Activated B cell treated with CpG ODN at 0.5 μM for 24 hours (primary cell): ENCODE measurements around the gene DEFB131A. TPM values are rescaled to one million over a fixed set of nuclear protein-coding genes. Genes with fewer than 3 reads are reported as not detected.
"Not testable (repeated sequence)": the region's sequence is repeated elsewhere in the genome, so short reads cannot be mapped to it uniquely, and the experiment has no call there.

ENCODE experiments used
- ATAC-seq: fragments of 200-7000 bp; cut with Tn5 transposase; one replicate; pipeline ENCODE4 v1.10.0; 2021; ENCODE audit warnings: low read depth, mild to moderate bottlenecking, moderate library complexity
- CTCF ChIA-PET: fragments of 350-600 bp; sonication (Branson Sonifier 250); formaldehyde crosslinking; loops from one replicate; lab custom pipeline; 2021; ENCODE audit warnings: antibody characterized with exemption; lab: Charles Lee
- POLR2A ChIA-PET: fragments of 350-600 bp; sonication (Branson Sonifier 250); formaldehyde crosslinking; loops from one replicate; lab custom pipeline; 2021; ENCODE audit warnings: antibody characterized with exemption; lab: Charles Lee
- DNase-seq: peaks from one replicate; pipeline ENCODE4 v3.0.0; 2022
- H3K27ac Mint-ChIP-seq: one replicate; pipeline ENCODE4 v1.8.0; 2020; ENCODE audit warnings: mixed read lengths
- H3K27me3 Mint-ChIP-seq: one replicate; pipeline ENCODE4 v1.8.0; 2021; ENCODE audit warnings: mixed read lengths
- H3K36me3 Mint-ChIP-seq: one replicate; pipeline ENCODE4 v1.8.0; 2021; ENCODE audit warnings: low read depth, mixed read lengths
- H3K4me1 Mint-ChIP-seq: one replicate; pipeline ENCODE4 v1.8.0; 2021; ENCODE audit warnings: mixed read lengths
- H3K4me3 Mint-ChIP-seq: one replicate; pipeline ENCODE4 v1.8.0; 2020; ENCODE audit warnings: mild to moderate bottlenecking, mixed read lengths
- H3K9me3 Mint-ChIP-seq: one replicate; pipeline ENCODE4 v1.8.0; 2020; ENCODE audit warnings: mixed read lengths
- intact Hi-C: fragments of 100-400 bp; cut with micrococcal nuclease; formaldehyde crosslinking; loops from one replicate; pipeline ENCODE4 v1.15.1; 2024
- total RNA-seq: library from RNA; stranded (reverse); gene quantifications from 2 replicates; pipeline ENCODE4 v1.2.3, GENCODE V29; 2022

Gene DEFB131A
- total RNA-seq, 1 donor from 2014 or later = not detected

GRCh38 chr4:9454284-9454683 lies 10.1 kb downstream of the DEFB131A start:
- POLR2A ChIA-PET, H3K9me3 Mint-ChIP-seq, intact Hi-C loops, H3K27me3 Mint-ChIP-seq, ATAC-seq, H3K4me3 Mint-ChIP-seq, CTCF ChIA-PET, H3K4me1 Mint-ChIP-seq, H3K36me3 Mint-ChIP-seq, DNase-seq, H3K27ac Mint-ChIP-seq: not testable (repeated sequence)

- H3K36me3 Mint-ChIP-seq, H3K27me3 Mint-ChIP-seq, DNase-seq, POLR2A ChIA-PET, H3K9me3 Mint-ChIP-seq, intact Hi-C loops, H3K4me3 Mint-ChIP-seq, CTCF ChIA-PET, H3K4me1 Mint-ChIP-seq, ATAC-seq, H3K27ac Mint-ChIP-seq: not testable (repeated sequence)
Observed at GRCh38 chr4:9455046-9455445, 10.8 kb downstream of the DEFB131A start.

- not testable (repeated sequence) for H3K4me3 Mint-ChIP-seq, ATAC-seq
Observed at GRCh38 chr4:9479466-9479865, 35.3 kb downstream of the DEFB131A start.

GRCh38 chr4:9480066-9480465 lies 35.9 kb downstream of the DEFB131A start:
- H3K27ac Mint-ChIP-seq, intact Hi-C loops, H3K4me3 Mint-ChIP-seq, H3K27me3 Mint-ChIP-seq, H3K9me3 Mint-ChIP-seq, H3K36me3 Mint-ChIP-seq, POLR2A ChIA-PET, DNase-seq, ATAC-seq, CTCF ChIA-PET, H3K4me1 Mint-ChIP-seq: not testable (repeated sequence)

More at GRCh38 chr4:9479466-9479865, 35.3 kb downstream of the DEFB131A start:
- H3K9me3 Mint-ChIP-seq, H3K27ac Mint-ChIP-seq, CTCF ChIA-PET, DNase-seq, H3K36me3 Mint-ChIP-seq, intact Hi-C loops, H3K4me1 Mint-ChIP-seq, POLR2A ChIA-PET, H3K27me3 Mint-ChIP-seq: not testable (repeated sequence)

- H3K27ac Mint-ChIP-seq, H3K36me3 Mint-ChIP-seq, DNase-seq, ATAC-seq, intact Hi-C loops, CTCF ChIA-PET, H3K27me3 Mint-ChIP-seq, H3K4me3 Mint-ChIP-seq, H3K4me1 Mint-ChIP-seq, H3K9me3 Mint-ChIP-seq, POLR2A ChIA-PET: not testable (repeated sequence)
Observed at GRCh38 chr4:9482871-9483270, 38.7 kb downstream of the DEFB131A start.

- CTCF ChIA-PET, H3K4me3 Mint-ChIP-seq, H3K9me3 Mint-ChIP-seq, H3K27me3 Mint-ChIP-seq, ATAC-seq, H3K27ac Mint-ChIP-seq, DNase-seq, intact Hi-C loops, H3K4me1 Mint-ChIP-seq, H3K36me3 Mint-ChIP-seq, POLR2A ChIA-PET: not testable (repeated sequence)
Observed at GRCh38 chr4:9483682-9484081, 39.5 kb downstream of the DEFB131A start.

GRCh38 chr4:9486880-9487279 lies 42.7 kb downstream of the DEFB131A start:
- H3K27me3 Mint-ChIP-seq, POLR2A ChIA-PET, CTCF ChIA-PET, intact Hi-C loops, ATAC-seq, H3K4me1 Mint-ChIP-seq, H3K9me3 Mint-ChIP-seq, DNase-seq, H3K27ac Mint-ChIP-seq, H3K36me3 Mint-ChIP-seq, H3K4me3 Mint-ChIP-seq: not testable (repeated sequence)

GRCh38 chr4:9488796-9489195 lies 44.6 kb downstream of the DEFB131A start:
- H3K4me3 Mint-ChIP-seq, H3K27me3 Mint-ChIP-seq, intact Hi-C loops, H3K36me3 Mint-ChIP-seq, DNase-seq, POLR2A ChIA-PET, ATAC-seq, CTCF ChIA-PET, H3K27ac Mint-ChIP-seq, H3K9me3 Mint-ChIP-seq, H3K4me1 Mint-ChIP-seq: not testable (repeated sequence)

GRCh38 chr4:9490496-9490895 lies 46.3 kb downstream of the DEFB131A start:
- H3K36me3 Mint-ChIP-seq, intact Hi-C loops, H3K27ac Mint-ChIP-seq, CTCF ChIA-PET, DNase-seq, H3K4me1 Mint-ChIP-seq, ATAC-seq, H3K4me3 Mint-ChIP-seq, H3K27me3 Mint-ChIP-seq, POLR2A ChIA-PET, H3K9me3 Mint-ChIP-seq: not testable (repeated sequence)

GRCh38 chr4:9490986-9491385 lies 46.8 kb downstream of the DEFB131A start:
- ATAC-seq, H3K4me1 Mint-ChIP-seq, H3K27ac Mint-ChIP-seq, H3K4me3 Mint-ChIP-seq, H3K27me3 Mint-ChIP-seq, DNase-seq, intact Hi-C loops, CTCF ChIA-PET, POLR2A ChIA-PET, H3K36me3 Mint-ChIP-seq, H3K9me3 Mint-ChIP-seq: not testable (repeated sequence)

- not testable (repeated sequence) for H3K27me3 Mint-ChIP-seq
Observed at GRCh38 chr4:9493589-9493988, 49.4 kb downstream of the DEFB131A start.

GRCh38 chr4:9494256-9495035 lies 50.2 kb downstream of the DEFB131A start:
- intact Hi-C loops, CTCF ChIA-PET: not testable (repeated sequence)

More at GRCh38 chr4:9493589-9493988, 49.4 kb downstream of the DEFB131A start:
- H3K4me1 Mint-ChIP-seq, ATAC-seq, CTCF ChIA-PET, intact Hi-C loops, DNase-seq, H3K36me3 Mint-ChIP-seq, H3K9me3 Mint-ChIP-seq, H3K4me3 Mint-ChIP-seq, POLR2A ChIA-PET, H3K27ac Mint-ChIP-seq: not testable (repeated sequence)

More at GRCh38 chr4:9494256-9495035, 50.2 kb downstream of the DEFB131A start:
- POLR2A ChIA-PET, H3K4me1 Mint-ChIP-seq, H3K9me3 Mint-ChIP-seq, ATAC-seq, DNase-seq, H3K27ac Mint-ChIP-seq, H3K36me3 Mint-ChIP-seq, H3K4me3 Mint-ChIP-seq: not testable (repeated sequence)
- H3K27me3 Mint-ChIP-seq = peaks cover 13% of the 10 kb centered on the region
